ENCODE measurements around the gene MED14. TPM values are rescaled to one million over a fixed set of nuclear protein-coding genes. Genes with fewer than 3 reads are reported as not detected.

MED14 gene
- total RNA-seq, 1 experiment from 2014 or later: 28.9 TPM

- no peak for DNase-seq
- no peak overlapping the region for H3K4me3 ChIP-seq
Measured at GRCh38 chrX:40663078-40663740, 72.1 kb downstream of the MED14 start.

GRCh38 chrX:40661489-40661888, 73.9 kb downstream of the MED14 start:
- no peaks in the 10 kb centered on the region for H3K27me3 ChIP-seq
- H3K27ac ChIP-seq: no peak overlapping the region
- H3K4me3 ChIP-seq: no peak overlapping the region
- DNase-seq: no peak
- H3K9me3 ChIP-seq (replicated peaks): no peaks in the 10 kb centered on the region
- peaks cover 4% of the 10 kb centered on the region; the same call in 1 of the 2 replicates for H3K36me3 ChIP-seq
- no peaks in the 10 kb centered on the region for H3K4me1 ChIP-seq

More at GRCh38 chrX:40663078-40663740, 72.1 kb downstream of the MED14 start:
- Histone ChIP-seq H3K36me3 (peaks cover 4% of the 10 kb centered on the region; the same call in 1 of the 2 replicates), H3K4me1 (no peaks in the 10 kb centered on the region), H3K27me3 (no peaks in the 10 kb centered on the region), H3K27ac (no peak overlapping the region), H3K9me3 (replicated peaks) (no peaks in the 10 kb centered on the region)

- no peak overlapping the region for H3K4me3 ChIP-seq
- H3K9me3 ChIP-seq (replicated peaks): no peaks in the 10 kb centered on the region
- DNase-seq: no peak
- H3K27ac ChIP-seq: no peak overlapping the region
- H3K36me3 ChIP-seq: no peaks in the 10 kb centered on the region
- no peaks in the 10 kb centered on the region for H3K4me1 ChIP-seq
- H3K27me3 ChIP-seq: no peaks in the 10 kb centered on the region
Measured at GRCh38 chrX:40660381-40660780, 75.0 kb downstream of the MED14 start.

GRCh38 chrX:40653535-40653934, 81.8 kb downstream of the MED14 start:
- Histone ChIP-seq H3K36me3 (no peaks in the 10 kb centered on the region), H3K4me1 (no peaks in the 10 kb centered on the region), H3K27ac (no peak overlapping the region), H3K9me3 (replicated peaks) (no peaks in the 10 kb centered on the region), H3K27me3 (no peaks in the 10 kb centered on the region), H3K4me3 (no peak overlapping the region)
- no peak for DNase-seq

- Histone ChIP-seq H3K27me3 (no peaks in the 10 kb centered on the region), H3K27ac (no peak overlapping the region), H3K4me3 (no peak overlapping the region), H3K9me3 (replicated peaks) (no peaks in the 10 kb centered on the region), H3K36me3 (no peaks in the 10 kb centered on the region), H3K4me1 (peaks cover 4% of the 10 kb centered on the region; the same call in 1 of the 2 replicates)
- DNase-seq: no peak
Measured at GRCh38 chrX:40652664-40653063, 82.7 kb downstream of the MED14 start.

- Histone ChIP-seq H3K27ac (no peak overlapping the region), H3K4me1 (peaks cover 4% of the 10 kb centered on the region; the same call in 1 of the 2 replicates), H3K4me3 (no peak overlapping the region), H3K27me3 (no peaks in the 10 kb centered on the region), H3K9me3 (replicated peaks) (no peaks in the 10 kb centered on the region), H3K36me3 (no peaks in the 10 kb centered on the region)
- DNase-seq: peak; percentile 32 to 71
Measured at GRCh38 chrX:40651620-40652223, 83.6 kb downstream of the MED14 start.

- no peaks in the 10 kb centered on the region for H3K36me3 ChIP-seq
- H3K4me3 ChIP-seq: peak within 1 kb of the TSS; percentile 71
- peak; percentile 84 to 87 for DNase-seq
- no peaks in the 10 kb centered on the region for H3K9me3 ChIP-seq (replicated peaks)
- H3K4me1 ChIP-seq: peaks cover 4% of the 10 kb centered on the region; the same call in 1 of the 2 replicates
- H3K27me3 ChIP-seq: no peaks in the 10 kb centered on the region
- H3K27ac ChIP-seq: peak within 1 kb of the TSS; percentile 82
Measured at GRCh38 chrX:40647307-40648197, 87.8 kb downstream of the MED14 start, which contains the start of gene CXorf38. Gene CXorf38, minus strand, starts transcription at chrX:40647561. Its CDS starts 41 bp downstream, at chrX:40647520.

- Histone ChIP-seq H3K9me3 (replicated peaks) (no peaks in the 10 kb centered on the region), H3K4me3 (peak overlapping the region; percentile 71), H3K4me1 (peaks cover 4% of the 10 kb centered on the region; the same call in 1 of the 2 replicates), H3K36me3 (no peaks in the 10 kb centered on the region), H3K27ac (peak overlapping the region; percentile 23), H3K27me3 (no peaks in the 10 kb centered on the region)
- DNase-seq: peak; percentile 15 to 31
Measured at GRCh38 chrX:40646489-40647306, 88.6 kb downstream of the MED14 start.

GRCh38 chrX:40644821-40645358, 90.5 kb downstream of the MED14 start:
- H3K27me3 ChIP-seq: no peaks in the 10 kb centered on the region
- H3K27ac ChIP-seq: no peak overlapping the region
- peaks cover 4% of the 10 kb centered on the region; the same call in 1 of the 2 replicates for H3K4me1 ChIP-seq
- no peak overlapping the region for H3K4me3 ChIP-seq
- H3K9me3 ChIP-seq (replicated peaks): no peaks in the 10 kb centered on the region
- no peaks in the 10 kb centered on the region for H3K36me3 ChIP-seq
- no peak for DNase-seq

- Histone ChIP-seq H3K27me3 (no peaks in the 10 kb centered on the region), H3K27ac (no peak overlapping the region), H3K36me3 (no peaks in the 10 kb centered on the region), H3K9me3 (replicated peaks) (no peaks in the 10 kb centered on the region), H3K4me3 (no peak overlapping the region), H3K4me1 (peaks cover 4% of the 10 kb centered on the region; the same call in 1 of the 2 replicates)
- no peak for DNase-seq
Measured at GRCh38 chrX:40644176-40644575, 91.2 kb downstream of the MED14 start.

- Histone ChIP-seq H3K36me3 (peaks cover 2% of the 10 kb centered on the region; the same call in 1 of the 2 replicates), H3K9me3 (replicated peaks) (no peaks in the 10 kb centered on the region), H3K27ac (no peak overlapping the region), H3K27me3 (no peaks in the 10 kb centered on the region), H3K4me3 (no peak overlapping the region), H3K4me1 (no peaks in the 10 kb centered on the region)
- DNase-seq: no peak
Measured at GRCh38 chrX:40637687-40638086, 97.7 kb downstream of the MED14 start.

GRCh38 chrX:40632199-40632598, 103.1 kb downstream of the MED14 start:
- no peaks in the 10 kb centered on the region for H3K9me3 ChIP-seq (replicated peaks)
- DNase-seq: no peak
- no peaks in the 10 kb centered on the region; the same call in 1 of the 2 replicates for H3K36me3 ChIP-seq
- H3K4me1 ChIP-seq: no peaks in the 10 kb centered on the region
- H3K27ac ChIP-seq: no peak overlapping the region
- H3K27me3 ChIP-seq: no peaks in the 10 kb centered on the region
- H3K4me3 ChIP-seq: no peak overlapping the region

- H3K9me3 ChIP-seq (replicated peaks): no peaks in the 10 kb centered on the region
- no peaks in the 10 kb centered on the region for H3K4me1 ChIP-seq
- H3K27ac ChIP-seq: no peak overlapping the region
- H3K36me3 ChIP-seq: no peaks in the 10 kb centered on the region
- no peak overlapping the region for H3K4me3 ChIP-seq
- DNase-seq: no peak
- H3K27me3 ChIP-seq: no peaks in the 10 kb centered on the region
Measured at GRCh38 chrX:40628506-40628905, 106.8 kb downstream of the MED14 start.

GRCh38 chrX:40625294-40625693, 110.0 kb downstream of the MED14 start:
- DNase-seq: no peak
- H3K27ac ChIP-seq: no peak overlapping the region
- no peaks in the 10 kb centered on the region for H3K36me3 ChIP-seq
- no peaks in the 10 kb centered on the region for H3K27me3 ChIP-seq
- no peak overlapping the region for H3K4me3 ChIP-seq
- H3K9me3 ChIP-seq (replicated peaks): no peaks in the 10 kb centered on the region
- H3K4me1 ChIP-seq: no peaks in the 10 kb centered on the region
